Gastroesophageal sphincter (tissue), 3 donors: ENCODE data around the gene CORIN.

ENCODE experiments used
- POLR2A ChIP-seq, 2 donors: fragments of 450-650 bp; IDR thresholded peaks; one replicate each; pipeline ENCODE4 v1.6.1; 2017; ENCODE audit warnings: antibody characterized with exemption in 2 of 2, mild to moderate bottlenecking in 2 of 2, moderate library complexity in 1 of 2
- TF ChIP-seq, protein P1 (sequence below), 4 experiments: fragments of 200-600 bp in 2 of 4; fragments of 450-650 bp in 2 of 4; sonication (generic) in 1 of 4; IDR thresholded peaks; one replicate each; pipeline ENCODE4 v1.5.1; 2017 to 2019; ENCODE audit warnings: antibody characterized with exemption in 4 of 4, mild to moderate bottlenecking in 2 of 4, moderate library complexity in 2 of 4

DNA sequence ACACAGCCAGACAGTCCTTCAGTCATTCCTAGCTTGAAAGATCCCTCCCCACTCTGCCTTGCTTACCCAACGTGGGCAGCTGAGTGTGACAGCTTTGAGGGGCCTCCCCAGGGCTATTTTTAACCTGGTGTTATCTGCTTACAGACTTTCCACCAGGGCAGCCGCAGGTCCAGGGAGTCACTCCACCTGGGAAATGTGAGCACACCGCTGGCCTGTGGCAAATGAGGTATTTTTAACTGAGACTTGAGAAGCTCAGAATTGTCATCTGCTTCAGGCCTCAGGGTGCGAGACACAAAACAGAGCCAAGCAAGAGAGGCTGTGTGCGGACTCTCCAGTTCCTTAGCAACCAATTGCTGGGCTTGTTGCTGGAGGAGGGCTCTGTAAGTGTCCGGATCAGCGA, 13.0 kb downstream of the CORIN start:
- TF ChIP-seq, protein P1, sequence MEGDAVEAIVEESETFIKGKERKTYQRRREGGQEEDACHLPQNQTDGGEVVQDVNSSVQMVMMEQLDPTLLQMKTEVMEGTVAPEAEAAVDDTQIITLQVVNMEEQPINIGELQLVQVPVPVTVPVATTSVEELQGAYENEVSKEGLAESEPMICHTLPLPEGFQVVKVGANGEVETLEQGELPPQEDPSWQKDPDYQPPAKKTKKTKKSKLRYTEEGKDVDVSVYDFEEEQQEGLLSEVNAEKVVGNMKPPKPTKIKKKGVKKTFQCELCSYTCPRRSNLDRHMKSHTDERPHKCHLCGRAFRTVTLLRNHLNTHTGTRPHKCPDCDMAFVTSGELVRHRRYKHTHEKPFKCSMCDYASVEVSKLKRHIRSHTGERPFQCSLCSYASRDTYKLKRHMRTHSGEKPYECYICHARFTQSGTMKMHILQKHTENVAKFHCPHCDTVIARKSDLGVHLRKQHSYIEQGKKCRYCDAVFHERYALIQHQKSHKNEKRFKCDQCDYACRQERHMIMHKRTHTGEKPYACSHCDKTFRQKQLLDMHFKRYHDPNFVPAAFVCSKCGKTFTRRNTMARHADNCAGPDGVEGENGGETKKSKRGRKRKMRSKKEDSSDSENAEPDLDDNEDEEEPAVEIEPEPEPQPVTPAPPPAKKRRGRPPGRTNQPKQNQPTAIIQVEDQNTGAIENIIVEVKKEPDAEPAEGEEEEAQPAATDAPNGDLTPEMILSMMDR (IDR thresholded peaks at IDR 0.05), result no peak
- no peak for TF ChIP-seq POLR2A (IDR thresholded peaks at IDR 0.05)
